OCI-LY1 (cell line): ENCODE data around the gene MPLKIP.

Source experiments
- H2AFZ ChIP-seq: fragments of 200-600 bp; sonication (generic), shearing (Covaris generic); 2 replicates; pipeline ENCODE4 v1.6.0; 2014; ENCODE audit warnings: antibody characterized with exemption, mild to moderate bottlenecking, low read length
- H3F3A ChIP-seq: fragments of 200-600 bp; sonication (generic), shearing (Covaris generic); 2 replicates; pipeline ENCODE4 v1.6.0; 2014; ENCODE audit warnings: mild to moderate bottlenecking, antibody characterized with exemption, low read length, moderate library complexity; ENCODE audit not compliant: insufficient read depth
- H3K27ac ChIP-seq: fragments of 200-600 bp; sonication (generic); 2 replicates; pipeline ENCODE4 v1.5.1; 2014; ENCODE audit warnings: low read length, mixed run types, mild to moderate bottlenecking, low read depth; ENCODE audit not compliant: poor library complexity, severe bottlenecking
- H3K27me3 ChIP-seq: fragments of 200-600 bp; sonication (generic); 2 replicates; pipeline ENCODE4 v1.6.0; 2014; ENCODE audit warnings: antibody characterized with exemption, mild to moderate bottlenecking, low read length, moderate library complexity; ENCODE audit not compliant: insufficient read depth
- H3K36me3 ChIP-seq: fragments of 200-600 bp; sonication (generic); 2 replicates; pipeline ENCODE4 v1.6.1; 2014; ENCODE audit warnings: mild to moderate bottlenecking, antibody characterized with exemption, low read length, moderate library complexity, mixed read lengths; ENCODE audit not compliant: insufficient read depth
- H3K4me1 ChIP-seq: fragments of 200-600 bp; sonication (generic); 2 replicates; pipeline ENCODE4 v1.5.1; 2014; ENCODE audit warnings: mild to moderate bottlenecking, low read length, moderate library complexity; ENCODE audit not compliant: insufficient read depth, severe bottlenecking
- H3K4me2 ChIP-seq: fragments of 200-600 bp; sonication (generic), shearing (Covaris generic); 2 replicates; pipeline ENCODE4 v1.6.1; 2014; ENCODE audit warnings: low read length
- H3K4me3 ChIP-seq: fragments of 200-600 bp; sonication (generic); 2 replicates; pipeline ENCODE4 v1.5.1; 2014; ENCODE audit warnings: low read length, low read depth, mild to moderate bottlenecking, mixed read lengths; ENCODE audit not compliant: poor library complexity, severe bottlenecking
- H3K79me2 ChIP-seq: fragments of 200-600 bp; shearing (Covaris generic); 2 replicates; pipeline ENCODE4 v1.6.1; 2016; ENCODE audit warnings: mixed run types, low read length, mixed read lengths; ENCODE audit not compliant: insufficient read depth
- H3K9ac ChIP-seq: fragments of 200-600 bp; sonication (generic), shearing (Covaris generic); 2 replicates; pipeline ENCODE4 v1.6.1; 2014; ENCODE audit warnings: mild to moderate bottlenecking, low read length, mixed read lengths
- H3K9me2 ChIP-seq: fragments of 200-600 bp; sonication (generic), shearing (Covaris generic); 2 replicates; pipeline ENCODE4 v1.6.1; 2014; ENCODE audit warnings: low read depth, mild to moderate bottlenecking, low read length, mixed read lengths
- H3K9me3 ChIP-seq: fragments of 200-600 bp; shearing (Covaris generic); 2 replicates; pipeline ENCODE4 v1.6.1; 2014; ENCODE audit warnings: low read length, mixed read lengths
- H4K20me1 ChIP-seq: fragments of 200-600 bp; sonication (generic), shearing (Covaris generic); 2 replicates; pipeline ENCODE4 v1.6.0; 2016; ENCODE audit warnings: mild to moderate bottlenecking, low read length; ENCODE audit not compliant: insufficient read depth
- CTCF ChIP-seq: fragments of 200-600 bp; sonication (generic), shearing (Covaris generic); IDR thresholded peaks from 2 replicates; pipeline ENCODE4 v1.5.1; 2017; ENCODE audit warnings: mild to moderate bottlenecking, antibody characterized with exemption, low read length, moderate library complexity, mixed read lengths
- EZH2 ChIP-seq: fragments of 200-600 bp; sonication (generic), shearing (Covaris generic); IDR thresholded peaks from 2 replicates; pipeline ENCODE4 v1.8.0; 2017; ENCODE audit warnings: borderline replicate concordance, mixed run types, mild to moderate bottlenecking, antibody characterized with exemption, low read length, moderate library complexity, mixed read lengths

MPLKIP gene

GRCh38 chr7:40165216-40165615, 30.8 kb upstream of the MPLKIP start:
- Histone ChIP-seq H3K4me3 (no peak overlapping the region), H3K9me3 (no peaks in the 10 kb centered on the region)
- TF ChIP-seq EZH2 (no peak), CTCF (no peak)

GRCh38 chr7:40162516-40162915, 28.1 kb upstream of the MPLKIP start:
- Histone ChIP-seq H3K9ac (no peak overlapping the region), H3F3A (no peaks in the 10 kb centered on the region), H3K27ac (no peak overlapping the region), H3K4me3 (no peak overlapping the region), H3K79me2 (no peaks in the 10 kb centered on the region), H3K27me3 (no peaks in the 10 kb centered on the region), H3K9me2 (no peaks in the 10 kb centered on the region), H3K36me3 (no peaks in the 10 kb centered on the region), H4K20me1 (no peaks in the 10 kb centered on the region), H3K4me2 (no peak overlapping the region), H2AFZ (no peak overlapping the region), H3K4me1 (no peaks in the 10 kb centered on the region), H3K9me3 (no peaks in the 10 kb centered on the region)
- TF ChIP-seq EZH2 = no peak
- TF ChIP-seq CTCF = no peak

More at GRCh38 chr7:40165216-40165615, 30.8 kb upstream of the MPLKIP start:
- H3K9ac ChIP-seq = no peak overlapping the region
- no peak overlapping the region for H3K27ac ChIP-seq
- no peaks in the 10 kb centered on the region for H3F3A ChIP-seq
- no peak overlapping the region for H2AFZ ChIP-seq
- no peak overlapping the region for H3K4me2 ChIP-seq
- H3K36me3 ChIP-seq = no peaks in the 10 kb centered on the region
- H3K4me1 ChIP-seq = no peaks in the 10 kb centered on the region
- no peaks in the 10 kb centered on the region for H3K27me3 ChIP-seq
- H3K79me2 ChIP-seq = no peaks in the 10 kb centered on the region
- H3K9me2 ChIP-seq = no peaks in the 10 kb centered on the region
- H4K20me1 ChIP-seq = no peaks in the 10 kb centered on the region

- Histone ChIP-seq H3K9ac (no peak overlapping the region), H3K4me1 (no peaks in the 10 kb centered on the region), H3K36me3 (no peaks in the 10 kb centered on the region), H2AFZ (no peak overlapping the region), H3K4me2 (no peak overlapping the region), H4K20me1 (no peaks in the 10 kb centered on the region), H3K9me2 (no peaks in the 10 kb centered on the region), H3K27ac (no peak overlapping the region), H3K4me3 (no peak overlapping the region), H3K79me2 (no peaks in the 10 kb centered on the region), H3K9me3 (no peaks in the 10 kb centered on the region), H3K27me3 (no peaks in the 10 kb centered on the region), H3F3A (no peaks in the 10 kb centered on the region)
- TF ChIP-seq EZH2 = no peak
- no peak for TF ChIP-seq CTCF
Measured at GRCh38 chr7:40156988-40157387, 22.6 kb upstream of the MPLKIP start.
